Measurements from ENCODE around the gene RABGAP1L. TPM values are rescaled to one million over a fixed set of nuclear protein-coding genes. Genes with fewer than 3 reads are reported as not detected.
A peak's percentile ranks its signal among the peaks of the same experiment; 100 is the strongest.
"Not testable (repeated sequence)": the region's sequence is repeated elsewhere in the genome, so short reads cannot be mapped to it uniquely, and the experiment has no call there.

RABGAP1L gene
- total RNA-seq, 6 experiments from 2014 or later, result 11.7 to 23.1 (median 18.5) TPM

- WGBS (ENCODE audit: insufficient coverage, low coverage, low lambda C conversion rate, missing lambda C conversion rate), result 69% methylated on average over 2 of the region's 2 CpGs
- Histone ChIP-seq H3K27me3 (no peaks in the 10 kb centered on the region), H3K4me3 (no peak overlapping the region), H3K36me3 (no peaks in the 10 kb centered on the region), H3K9me3 (peaks cover 0 to 7% (median 2%) of the 10 kb centered on the region in 4 donors), H3K27ac (no peak overlapping the region), H3K4me1 (no peaks in the 10 kb centered on the region)
- TF ChIP-seq POLR2A (IDR thresholded peaks at IDR 0.05), result no peak
- TF ChIP-seq CTCF (IDR thresholded peaks at IDR 0.05), result no peak
- DNase-seq, result no peak
- no peak for ATAC-seq
- intact Hi-C loops (cut with DNase I), result no loop called here
These were observed 375.9 kb downstream of the RABGAP1L start for GRCh38 chr1:174535207-174535606.

DNA sequence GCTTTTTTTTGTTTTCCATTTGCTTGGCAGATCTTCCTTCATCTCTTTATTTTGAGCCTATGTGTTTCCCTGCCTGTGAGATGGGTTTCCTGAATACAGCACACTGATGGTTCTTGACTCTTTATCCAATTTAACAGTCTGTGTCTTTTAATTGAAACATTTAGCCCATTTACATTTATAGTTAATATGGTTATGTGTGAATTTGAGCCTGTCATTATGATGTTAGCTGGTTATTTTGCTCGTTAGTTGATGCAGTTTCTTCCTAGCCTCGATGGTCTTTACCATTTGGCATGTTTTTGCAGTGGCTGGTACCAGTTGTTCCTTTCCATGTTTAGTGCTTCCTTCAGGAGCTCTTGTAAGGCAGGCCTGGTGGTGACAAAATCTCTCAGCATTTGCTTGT, 384.1 kb downstream of the RABGAP1L start:
- H3K36me3 ChIP-seq; ATAC-seq; H3K27ac ChIP-seq; H3K9me3 ChIP-seq; H3K4me1 ChIP-seq; H3K4me3 ChIP-seq; H3K27me3 ChIP-seq; DNase-seq; intact Hi-C loops (cut with DNase I): not testable (repeated sequence)
- 84% methylated on average over 2 of the region's 2 CpGs for WGBS (ENCODE audit: insufficient coverage, low coverage, low lambda C conversion rate, missing lambda C conversion rate)

GRCh38 chr1:174550296-174550695, 391.0 kb downstream of the RABGAP1L start:
- ATAC-seq (no peak), DNase-seq (no peak)
- no peaks in the 10 kb centered on the region for H3K4me1 ChIP-seq
- TF ChIP-seq CTCF (IDR thresholded peaks at IDR 0.05), result no peak
- TF ChIP-seq POLR2A (IDR thresholded peaks at IDR 0.05), result no peak
- H3K27me3 ChIP-seq, result no peaks in the 10 kb centered on the region
- H3K4me3 ChIP-seq, result no peak overlapping the region
- no peaks in the 10 kb centered on the region for H3K9me3 ChIP-seq
- WGBS (ENCODE audit: insufficient coverage, low coverage, low lambda C conversion rate, missing lambda C conversion rate), result 96% methylated on average over 3 of the region's 3 CpGs
- H3K36me3 ChIP-seq, result no peaks in the 10 kb centered on the region
- intact Hi-C loops (cut with DNase I), result no loop called here
- no peak overlapping the region for H3K27ac ChIP-seq

DNA sequence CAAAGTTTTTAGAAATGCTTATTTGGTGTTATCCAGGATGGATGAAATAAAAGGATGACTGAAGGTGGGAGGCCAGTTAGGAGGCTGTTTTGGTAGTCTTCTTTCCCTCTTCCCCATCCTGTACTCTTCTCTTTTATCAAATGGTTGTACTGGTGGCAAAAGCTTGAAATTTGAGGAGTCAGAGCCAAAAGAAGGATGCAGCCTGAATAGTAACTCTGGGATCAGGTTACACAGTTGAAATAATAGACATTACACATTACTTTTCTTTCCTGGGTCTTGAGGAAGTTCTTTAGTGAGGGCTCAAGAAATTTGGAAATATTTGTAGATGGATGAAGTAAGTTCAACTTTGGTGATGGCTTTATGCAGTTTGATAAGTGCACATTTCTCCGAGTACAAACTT, 397.1 kb downstream of the RABGAP1L start:
- no peak for ATAC-seq
- no peaks in the 10 kb centered on the region for H3K9me3 ChIP-seq
- DNase-seq, result no peak
- H3K36me3 ChIP-seq, result no peaks in the 10 kb centered on the region
- TF ChIP-seq CTCF (IDR thresholded peaks at IDR 0.05), result no peak
- TF ChIP-seq POLR2A (IDR thresholded peaks at IDR 0.05), result no peak
- no peak overlapping the region for H3K4me3 ChIP-seq
- intact Hi-C loops (cut with DNase I), result no loop called here
- no peaks in the 10 kb centered on the region for H3K27me3 ChIP-seq
- no peaks in the 10 kb centered on the region for H3K4me1 ChIP-seq
- no peak overlapping the region for H3K27ac ChIP-seq
- 100% methylated on average over 1 of the region's 1 CpG for WGBS (ENCODE audit: insufficient coverage, low coverage, low lambda C conversion rate, missing lambda C conversion rate)

DNA sequence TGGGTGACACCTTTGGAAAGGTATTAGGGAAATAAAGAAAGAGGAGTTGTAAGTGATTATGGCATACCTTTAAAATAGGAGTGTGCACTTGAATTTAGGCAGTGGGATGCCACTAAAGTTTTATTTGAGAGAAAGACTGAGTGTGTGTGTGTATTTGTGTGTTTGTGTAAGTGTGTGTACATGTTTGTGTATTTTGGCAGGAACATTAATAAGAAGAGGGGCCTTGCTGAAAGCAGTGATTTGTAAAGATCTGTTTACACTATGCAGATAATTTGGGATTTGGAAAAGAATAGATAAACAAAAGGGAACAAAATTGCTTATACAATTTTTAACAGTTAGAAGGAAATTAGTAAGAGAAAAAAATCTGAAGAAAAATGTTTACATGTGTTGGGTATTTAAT, 409.2 kb downstream of the RABGAP1L start:
- no peaks in the 10 kb centered on the region for H3K36me3 ChIP-seq
- intact Hi-C loops (cut with DNase I), result no loop called here
- DNase-seq (no peak), ATAC-seq (peak in 1 of 4 donors; percentile 60)
- TF ChIP-seq CTCF (IDR thresholded peaks at IDR 0.05) (no peak), POLR2A (IDR thresholded peaks at IDR 0.05) (no peak)
- no peaks in the 10 kb centered on the region for H3K4me1 ChIP-seq
- no peak overlapping the region for H3K4me3 ChIP-seq
- H3K27ac ChIP-seq, result no peak overlapping the region
- no peaks in the 10 kb centered on the region for H3K9me3 ChIP-seq
- no peaks in the 10 kb centered on the region for H3K27me3 ChIP-seq

All from right lobe of liver (tissue), 6 donors.